Upper lobe of left lung (tissue), 4 donors: Measurements from ENCODE around the gene CROCC.
"Not testable (repeated sequence)": the region's sequence is repeated elsewhere in the genome, so short reads cannot be mapped to it uniquely, and the experiment has no call there.

Experiments
- CTCF ChIP-seq, 6 experiments: fragments of 450-650 bp in 4 of 6; fragments of 200-600 bp in 2 of 6; sonication (generic) in 2 of 6; IDR thresholded peaks; one replicate each; pipeline ENCODE4 v1.5.1; 2016 to 2019; ENCODE audit warnings: antibody characterized with exemption in 6 of 6
- EP300 ChIP-seq, 4 donors: sonication (generic); formaldehyde crosslinking; IDR thresholded peaks; one replicate each; pipeline ENCODE4 v1.5.1; 2017; ENCODE audit warnings: antibody characterized with exemption in 4 of 4, control low read depth in 2 of 4
- POLR2A ChIP-seq, 4 donors: fragments of 450-650 bp; IDR thresholded peaks; one replicate each; pipeline ENCODE4 v1.5.1; 2016 to 2017; ENCODE audit warnings: antibody characterized with exemption in 4 of 4, mild to moderate bottlenecking in 2 of 4
- POLR2AphosphoS5 ChIP-seq, 2 donors: sonication (generic); formaldehyde crosslinking; IDR thresholded peaks; one replicate each; pipeline ENCODE4 v1.5.1; 2017; ENCODE audit warnings: antibody characterized with exemption in 2 of 2

GRCh38 chr1:16894338-16894737 is 27.4 kb upstream of the CROCC start:
- TF ChIP-seq CTCF, POLR2AphosphoS5, POLR2A, EP300 (IDR thresholded peaks at IDR 0.05): not testable (repeated sequence)
